ENCODE results near the gene RNF38. TPM values are rescaled to one million over a fixed set of nuclear protein-coding genes. Genes with fewer than 3 reads are reported as not detected.

Gene RNF38
- total RNA-seq, 1 experiment from 2014 or later = 60.2 TPM

GRCh38 chr9:36444203-36444602 is 44.1 kb upstream of the RNF38 start:
- no peak overlapping the region for H2BK12ac ChIP-seq (ENCODE audit: insufficient read length, low read depth, low read length)
- no peak overlapping the region for H3K56ac ChIP-seq (ENCODE audit: insufficient read length, low read depth, low read length)
- no peak overlapping the region for H2AFZ ChIP-seq (ENCODE audit: low read length)
- no peak for DNase-seq
- no peak overlapping the region for H3K4me2 ChIP-seq (ENCODE audit: insufficient read depth, insufficient read length, low read length)
- H3K9me3 ChIP-seq (ENCODE audit: control insufficient read depth, low read depth, low read length) = no peaks in the 10 kb centered on the region
- H3K79me2 ChIP-seq (ENCODE audit: insufficient read depth, low read length) = peaks cover 20% of the 10 kb centered on the region; the same call in 1 of the 2 replicates
- H4K20me1 ChIP-seq (ENCODE audit: control insufficient read depth, insufficient read depth, insufficient read length) = no peaks in the 10 kb centered on the region
- H2BK5ac ChIP-seq (ENCODE audit: insufficient read length, low read length) = no peak overlapping the region
- no peaks in the 10 kb centered on the region for H3K27me3 Mint-ChIP-seq (ENCODE audit: low read depth)
- no peak overlapping the region for H3K9ac ChIP-seq (ENCODE audit: extremely low read depth, insufficient read length, low read length)
- no peaks in the 10 kb centered on the region for H3K23me2 ChIP-seq (ENCODE audit: insufficient read length, low read depth, low read length, poor library complexity, severe bottlenecking)
- no peak overlapping the region for H2BK15ac ChIP-seq (ENCODE audit: low read depth, low read length)
- no peaks in the 10 kb centered on the region for H3K9me3 Mint-ChIP-seq
- no peak for TF ChIP-seq CTCF (conservative IDR thresholded peaks at IDR 0.05)
- H4K91ac ChIP-seq (ENCODE audit: insufficient read length, low read depth, low read length) = no peak overlapping the region
- WGBS (ENCODE audit: extremely low coverage, insufficient read length, low lambda C conversion rate) = no CpG with 5 or more reads among the region's 2 CpGs
- peaks cover 23% of the 10 kb centered on the region for H3K79me1 ChIP-seq (ENCODE audit: insufficient read depth, low read depth, low read length, poor library complexity, severe bottlenecking)
- H4K5ac ChIP-seq (ENCODE audit: insufficient read length, low read depth, low read length) = no peak overlapping the region
- H3K4ac ChIP-seq (ENCODE audit: low read depth, low read length) = no peak overlapping the region
- no peak overlapping the region for H3K27ac ChIP-seq (ENCODE audit: insufficient read length, low read depth, low read length)
- no peak overlapping the region for H2BK20ac ChIP-seq (ENCODE audit: low read depth, low read length, poor library complexity, severe bottlenecking)
- no peak overlapping the region for H3K23ac ChIP-seq (ENCODE audit: insufficient read length, low read depth, low read length)
- H3T11ph ChIP-seq (ENCODE audit: low read length) = no peak overlapping the region
- H2AK5ac ChIP-seq (ENCODE audit: insufficient read length, low read length) = no peak overlapping the region
- H3K27me3 ChIP-seq (ENCODE audit: insufficient read depth, low read length) = no peaks in the 10 kb centered on the region
- H2BK120ac ChIP-seq (ENCODE audit: low read depth, low read length, poor library complexity, severe bottlenecking) = no peak overlapping the region
- H3K14ac ChIP-seq (ENCODE audit: insufficient read depth, low read length) = no peak overlapping the region
- peaks cover 47 to 58% of the 10 kb centered on the region in 2 experiments for H3K4me1 Mint-ChIP-seq
- peaks cover 13% of the 10 kb centered on the region for H3K4me1 ChIP-seq (ENCODE audit: insufficient read depth, low read length)
- no peak overlapping the region for H4K8ac ChIP-seq (replicated peaks; ENCODE audit: insufficient read length, low read depth, low read length)
- no peak overlapping the region for H3K18ac ChIP-seq (ENCODE audit: insufficient read length, low read depth, low read length)
- H3K36me3 Mint-ChIP-seq (ENCODE audit: insufficient read depth in 1 of 3, low read depth in 3 of 3) = peaks cover 0 to 2% (median 2%) of the 10 kb centered on the region in 3 experiments; a peak in 1 of 7 replicates
- peak overlapping the region in 2 of 3 experiments; percentile 0 to 59; a peak in 3 of 7 replicates for H3K27ac Mint-ChIP-seq
- H3K4me3 Mint-ChIP-seq = no peak overlapping the region
